Fibroblast of skin of abdomen (primary cell): ENCODE data around the gene GABBR1.

Experiments
- DNase-seq: peaks from one replicate; pipeline ENCODE4 v3.0.0-alpha.2; 2013

Gene GABBR1

GRCh38 chr6:29564875-29565274, 68.1 kb downstream of the GABBR1 start:
- DNase-seq: no peak

DNA sequence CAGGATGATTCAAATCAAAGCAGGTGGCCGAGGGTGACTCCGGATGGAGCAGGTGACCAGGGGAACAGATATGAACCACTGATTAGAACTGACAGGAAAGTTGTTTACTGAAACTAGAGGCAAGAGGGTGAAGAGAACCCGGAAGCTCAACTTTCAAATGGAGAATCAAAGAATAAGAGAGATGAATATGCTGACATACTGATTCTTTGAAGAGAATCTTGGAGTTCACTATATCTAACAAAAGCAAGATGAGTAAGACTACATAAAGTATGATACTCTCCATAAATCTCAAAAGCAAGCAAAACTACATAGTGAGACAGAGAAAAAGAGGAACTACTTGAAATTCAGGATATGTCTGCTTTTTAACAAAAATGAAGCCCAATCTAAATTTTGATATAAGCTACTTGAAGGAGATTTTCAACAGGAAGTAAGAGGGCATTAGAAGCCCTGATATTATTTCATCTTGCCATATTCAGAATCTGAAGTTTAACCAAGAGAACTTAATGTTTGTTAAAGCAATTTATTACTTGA, 69.5 kb downstream of the GABBR1 start:
- DNase-seq: no peak

DNA sequence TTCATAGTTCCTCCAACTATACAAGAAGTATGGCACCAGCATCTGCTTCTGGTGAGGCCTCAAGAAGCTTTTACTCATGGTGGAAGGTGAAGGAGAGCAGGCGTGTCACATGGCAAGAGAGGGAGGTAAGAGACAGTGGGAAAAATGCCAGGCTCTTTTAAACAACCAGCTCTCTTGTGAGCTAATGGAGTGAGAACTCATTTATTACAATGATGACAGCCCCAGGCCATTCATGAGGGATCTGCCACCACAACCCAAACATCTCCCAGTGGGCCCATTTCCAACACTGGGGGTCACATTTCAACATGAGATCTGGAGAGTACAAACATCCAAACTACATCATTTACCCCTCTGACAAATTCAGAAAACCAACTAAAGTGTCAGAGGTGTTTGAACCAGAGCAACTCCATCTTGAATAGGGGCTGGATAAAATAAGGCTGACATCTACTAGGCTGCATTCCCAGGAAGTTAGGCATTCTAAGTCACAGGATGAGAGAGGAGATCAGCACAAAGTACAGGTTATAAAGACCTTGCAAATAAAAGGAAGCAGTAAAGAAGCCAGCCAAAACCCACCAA, 71.3 kb downstream of the GABBR1 start:
- no peak for DNase-seq

GRCh38 chr6:29561091-29561490, 71.9 kb downstream of the GABBR1 start:
- no peak for DNase-seq

- DNase-seq: no peak
Observed at GRCh38 chr6:29559524-29560287, 73.3 kb downstream of the GABBR1 start, which contains the start of gene UBD. TSS of gene UBD (minus strand) at chr6:29559732. CDS start at chr6:29559701, 31 bp downstream.

GRCh38 chr6:29558439-29559079, 74.4 kb downstream of the GABBR1 start:
- DNase-seq: no peak

DNA sequence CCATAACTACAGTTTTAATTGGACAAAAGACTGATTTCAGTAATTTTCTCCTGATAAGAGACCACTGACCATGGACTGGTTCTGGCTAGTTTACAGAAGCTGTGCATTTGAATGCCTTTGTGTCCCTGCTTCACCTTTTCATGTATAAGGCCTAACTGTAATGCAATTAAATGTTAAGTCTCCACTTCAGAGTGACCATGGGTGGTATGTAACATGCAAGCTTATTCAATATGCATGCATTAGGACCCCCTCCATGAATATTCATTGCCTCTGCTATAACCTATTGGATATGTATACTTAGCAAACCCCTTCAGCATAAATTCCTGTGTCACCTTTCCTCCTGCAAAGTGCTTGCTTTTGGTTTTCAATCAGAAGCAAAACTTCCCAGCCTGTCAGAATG, 75.7 kb downstream of the GABBR1 start:
- no peak for DNase-seq

GRCh38 chr6:29554764-29555163, 78.2 kb downstream of the GABBR1 start:
- DNase-seq: no peak

DNA sequence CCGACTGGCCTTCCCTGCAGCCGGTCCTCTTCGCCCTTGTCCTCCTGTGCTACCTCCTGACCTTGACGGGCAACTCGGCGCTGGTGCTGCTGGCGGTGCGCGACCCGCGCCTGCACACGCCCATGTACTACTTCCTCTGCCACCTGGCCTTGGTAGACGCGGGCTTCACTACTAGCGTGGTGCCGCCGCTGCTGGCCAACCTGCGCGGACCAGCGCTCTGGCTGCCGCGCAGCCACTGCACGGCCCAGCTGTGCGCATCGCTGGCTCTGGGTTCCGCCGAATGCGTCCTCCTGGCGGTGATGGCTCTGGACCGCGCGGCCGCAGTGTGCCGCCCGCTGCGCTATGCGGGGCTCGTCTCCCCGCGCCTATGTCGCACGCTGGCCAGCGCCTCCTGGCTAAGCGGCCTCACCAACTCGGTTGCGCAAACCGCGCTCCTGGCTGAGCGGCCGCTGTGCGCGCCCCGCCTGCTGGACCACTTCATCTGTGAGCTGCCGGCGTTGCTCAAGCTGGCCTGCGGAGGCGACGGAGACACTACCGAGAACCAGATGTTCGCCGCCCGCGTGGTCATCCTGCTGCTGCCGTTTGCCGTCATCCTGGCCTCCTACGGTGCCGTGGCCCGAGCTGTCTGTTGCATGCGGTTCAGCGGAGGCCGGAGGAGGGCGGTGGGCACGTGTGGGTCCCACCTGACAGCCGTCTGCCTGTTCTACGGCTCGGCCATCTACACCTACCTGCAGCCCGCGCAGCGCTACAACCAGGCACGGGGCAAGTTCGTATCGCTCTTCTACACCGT, 79.5 kb downstream of the GABBR1 start:
- DNase-seq: peak; percentile 29

DNA sequence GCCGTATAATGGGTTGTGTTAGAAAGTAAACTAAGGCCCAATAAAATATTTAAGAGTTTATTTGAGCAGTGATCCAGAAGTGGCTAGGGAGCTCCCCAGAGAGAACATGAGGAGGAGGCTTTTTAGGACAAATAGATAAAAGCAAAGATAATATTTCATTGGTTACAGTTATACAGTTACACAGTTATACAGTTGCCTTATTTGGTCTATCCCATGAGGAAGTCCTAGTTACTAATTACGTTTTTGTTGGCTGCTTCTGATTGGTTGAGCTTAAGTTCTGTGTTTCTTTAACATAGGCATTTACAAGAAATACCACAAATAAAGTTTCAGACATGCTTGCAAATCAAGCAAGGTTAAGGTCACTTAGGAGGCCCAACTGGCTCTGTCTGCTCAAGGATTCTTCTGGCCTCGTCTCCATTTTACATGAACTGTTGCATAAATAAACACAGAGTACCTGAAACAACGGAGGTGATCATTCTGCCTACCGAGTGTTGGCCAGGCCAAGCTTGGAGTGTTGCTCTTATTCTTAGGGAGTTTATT, 80.4 kb downstream of the GABBR1 start:
- DNase-seq: peak; percentile 44

DNA sequence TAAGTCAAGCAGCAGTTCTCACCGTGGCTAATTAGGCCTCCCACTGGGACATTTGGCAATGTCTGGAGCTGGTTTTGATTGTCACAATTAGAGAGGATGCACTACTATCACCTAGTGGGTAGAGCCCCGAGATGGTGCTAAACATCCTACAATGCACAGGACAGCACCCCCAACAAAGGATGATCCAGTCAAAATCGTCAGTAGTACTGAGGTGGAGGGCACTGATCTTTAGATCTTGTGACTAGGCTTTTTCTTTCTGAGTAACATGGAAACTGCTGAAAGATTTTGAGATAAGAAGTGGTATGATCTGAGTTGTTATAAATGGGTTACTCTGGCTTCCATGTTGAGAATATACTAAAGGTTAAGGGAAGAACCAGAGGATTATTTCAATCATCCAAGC, 85.4 kb downstream of the GABBR1 start:
- no peak for DNase-seq

DNA sequence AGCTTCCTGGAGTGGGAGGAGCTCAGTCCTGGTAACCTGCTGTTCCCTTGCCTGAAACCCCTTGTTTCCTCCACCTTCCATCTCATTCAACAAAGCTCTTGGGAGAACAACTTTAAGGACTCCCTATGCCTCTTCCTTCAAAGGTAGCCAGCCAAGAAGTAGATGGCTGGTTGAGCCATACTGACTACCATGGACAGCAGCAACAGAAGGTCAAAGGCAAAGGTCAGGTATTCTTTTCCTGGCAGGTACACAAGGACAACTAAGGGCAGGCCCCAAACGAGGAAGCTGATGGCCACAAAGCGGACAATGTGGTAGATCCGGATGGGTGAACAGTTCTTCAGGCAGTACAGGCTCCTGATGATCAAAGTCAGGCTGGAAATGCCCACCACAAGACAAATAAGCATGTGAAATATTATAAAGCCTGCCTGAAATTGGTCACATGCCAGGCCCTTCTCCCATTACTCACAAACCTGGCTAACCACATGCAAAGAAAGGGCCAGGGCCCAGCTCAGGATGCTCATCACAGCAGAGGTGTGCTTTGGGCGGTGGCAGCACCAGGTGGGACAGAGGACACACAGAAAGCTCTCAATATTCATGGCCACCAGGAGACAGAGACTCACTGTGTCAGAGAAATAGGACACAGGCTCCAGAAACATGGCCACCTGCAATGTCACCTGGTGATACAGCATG, 95.1 kb downstream of the GABBR1 start:
- no peak for DNase-seq

DNA sequence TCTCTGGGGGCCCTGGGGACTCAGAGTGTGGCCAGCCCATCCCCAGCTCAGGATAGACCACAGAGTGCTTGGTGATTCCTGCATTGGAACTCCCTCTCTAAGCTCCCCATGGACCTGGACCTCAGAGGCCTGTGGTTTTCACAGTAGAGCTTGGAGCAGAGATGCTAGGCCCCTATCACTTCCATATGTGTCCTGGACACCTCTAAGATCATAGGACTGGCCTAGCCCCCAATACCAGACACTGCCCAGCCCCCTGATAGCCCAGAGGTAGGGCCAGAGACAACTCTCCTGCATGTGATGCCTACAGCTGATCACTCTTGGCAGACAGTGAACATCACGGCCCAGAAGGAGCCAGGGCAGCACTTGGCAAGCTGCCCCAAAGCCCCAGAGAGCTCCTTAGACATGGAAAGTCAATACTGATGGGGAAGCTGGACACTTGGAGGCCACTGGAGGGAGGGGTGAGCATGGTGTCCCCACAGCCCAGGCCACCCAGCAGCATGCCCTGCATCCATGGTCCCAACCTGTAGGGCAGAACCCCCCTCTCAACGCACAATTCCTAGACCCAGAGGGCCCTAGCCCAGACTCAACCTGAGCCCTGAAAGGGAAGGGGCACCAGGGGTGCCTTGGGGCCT, 100.5 kb downstream of the GABBR1 start:
- no peak for DNase-seq

DNA sequence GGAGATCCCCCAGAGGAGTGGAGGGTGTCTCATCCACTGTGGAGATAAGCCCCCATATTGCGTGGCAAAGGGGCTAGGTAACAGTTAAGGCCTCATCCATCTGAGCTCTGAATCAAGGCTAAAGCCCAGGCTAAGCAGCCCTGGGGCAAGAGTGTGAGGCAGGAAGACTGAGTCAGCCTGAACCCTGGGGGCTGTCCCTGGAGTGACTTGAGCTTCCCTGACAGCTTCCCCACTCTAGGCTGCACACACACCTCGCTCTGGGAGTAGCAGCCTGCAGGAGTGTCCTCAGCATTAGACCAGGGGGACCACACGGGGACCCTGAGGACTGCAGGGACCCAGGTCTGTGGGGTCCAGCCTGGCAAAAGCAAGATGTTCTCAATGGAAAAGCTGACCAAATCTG, 101.3 kb downstream of the GABBR1 start:
- DNase-seq: no peak

- DNase-seq: no peak
Observed at GRCh38 chr6:29530671-29531310, 102.2 kb downstream of the GABBR1 start.

GRCh38 chr6:29529956-29530355, 103.0 kb downstream of the GABBR1 start:
- no peak for DNase-seq

- DNase-seq: no peak
Observed at GRCh38 chr6:29528988-29529560, 103.9 kb downstream of the GABBR1 start.

GRCh38 chr6:29528300-29528931, 104.6 kb downstream of the GABBR1 start:
- no peak for DNase-seq

DNA sequence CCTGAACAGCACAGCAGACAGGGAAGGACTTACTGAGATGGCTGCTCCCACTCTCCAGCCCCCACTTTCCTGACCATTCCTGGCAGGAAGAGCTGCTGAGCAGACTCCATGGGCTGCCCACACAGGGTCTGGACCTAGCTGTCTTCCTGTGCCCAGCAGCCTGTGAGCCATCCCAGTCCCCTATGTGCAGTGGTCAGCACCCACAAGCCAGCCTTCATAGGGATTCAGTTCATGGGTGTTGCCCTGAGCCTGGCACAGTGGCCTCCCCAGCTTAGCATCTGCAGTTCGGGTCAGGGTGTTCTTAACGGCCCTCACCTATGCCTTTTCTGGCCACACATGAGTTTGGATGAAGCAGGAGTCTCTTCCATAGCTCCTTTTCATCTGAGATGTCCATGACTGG, 105.4 kb downstream of the GABBR1 start:
- DNase-seq: no peak

GRCh38 chr6:29527126-29527525, 105.9 kb downstream of the GABBR1 start:
- DNase-seq: no peak
